Rectal smooth muscle tissue (tissue), 1 donor: ENCODE data around the gene DLG2.

Experiments used
- H3K27ac ChIP-seq: one replicate; pipeline ENCODE4 v1.7.0; 2013; ENCODE audit warnings: low read depth, low read length, inconsistent platforms
- H3K27me3 ChIP-seq: one replicate; pipeline ENCODE4 v1.7.0; 2013; ENCODE audit warnings: low read length; ENCODE audit not compliant: control insufficient read depth, insufficient read depth
- H3K36me3 ChIP-seq: one replicate; pipeline ENCODE4 v1.7.0; 2013; ENCODE audit warnings: low read length; ENCODE audit not compliant: control insufficient read depth, insufficient read depth
- H3K4me1 ChIP-seq: one replicate; pipeline ENCODE4 v1.7.0; 2013; ENCODE audit warnings: low read length; ENCODE audit not compliant: control insufficient read depth, insufficient read depth
- H3K4me3 ChIP-seq: one replicate; pipeline ENCODE4 v1.7.0; 2013; ENCODE audit warnings: low read length
- H3K9ac ChIP-seq: one replicate; pipeline ENCODE4 v1.7.0; 2013; ENCODE audit warnings: low read length

DLG2 gene

DNA sequence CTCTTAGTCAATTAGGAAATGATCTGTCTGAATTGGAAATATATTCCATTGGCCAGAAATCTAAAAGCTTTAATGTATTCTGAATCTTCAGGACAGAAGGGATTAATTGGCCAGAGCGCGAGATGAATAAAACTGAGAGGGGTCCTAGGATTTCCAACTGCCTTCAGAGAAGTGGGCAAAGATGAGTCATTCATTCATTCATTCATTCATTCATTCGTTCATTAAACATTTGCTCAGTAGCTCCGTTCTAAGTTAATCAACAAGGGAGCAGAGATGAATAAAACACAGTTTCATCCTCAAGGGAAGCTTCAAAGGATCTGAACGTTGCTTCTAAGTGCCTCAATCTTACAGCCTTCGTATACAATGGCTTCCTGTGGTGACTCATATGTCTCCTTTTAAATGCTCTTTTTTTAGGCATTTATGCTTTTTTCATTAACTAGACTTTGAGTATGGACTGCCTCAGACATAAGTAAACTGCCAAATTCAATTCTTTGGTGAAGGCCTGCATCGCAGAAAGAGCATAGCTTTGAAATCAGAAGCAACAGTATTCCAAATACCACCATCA, 1803.6 kb downstream of the DLG2 start:
- Histone ChIP-seq H3K4me3 (no peak overlapping the region), H3K36me3 (no peaks in the 10 kb centered on the region), H3K27me3 (no peaks in the 10 kb centered on the region), H3K4me1 (no peaks in the 10 kb centered on the region), H3K9ac (no peak overlapping the region), H3K27ac (no peak overlapping the region)

- Histone ChIP-seq H3K4me1 (no peaks in the 10 kb centered on the region), H3K4me3 (no peak overlapping the region), H3K9ac (no peak overlapping the region), H3K36me3 (no peaks in the 10 kb centered on the region), H3K27ac (no peak overlapping the region), H3K27me3 (no peaks in the 10 kb centered on the region)
Measured at GRCh38 chr11:83819931-83820549, 1807.1 kb downstream of the DLG2 start.

DNA sequence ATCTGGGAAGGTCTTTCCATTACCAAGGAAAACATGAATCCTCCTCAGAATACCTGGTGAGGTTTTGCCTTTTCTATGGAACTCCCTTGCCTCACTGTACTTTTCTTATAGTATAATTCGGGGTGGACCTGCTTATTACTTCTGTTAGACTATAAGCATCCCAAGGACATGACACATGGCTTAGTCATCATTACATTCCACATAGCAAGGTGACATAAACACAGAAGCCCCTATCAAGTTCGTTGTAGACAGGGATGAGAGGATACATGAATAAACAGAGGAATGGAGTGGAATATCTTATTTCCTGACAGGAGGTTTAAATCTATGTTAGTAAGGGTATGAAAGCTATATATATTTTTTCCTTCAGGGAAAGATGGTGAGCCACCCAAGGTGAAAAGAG, 1808.8 kb downstream of the DLG2 start:
- H3K9ac ChIP-seq = no peak overlapping the region
- no peak overlapping the region for H3K4me3 ChIP-seq
- no peaks in the 10 kb centered on the region for H3K27me3 ChIP-seq
- no peak overlapping the region for H3K27ac ChIP-seq
- H3K4me1 ChIP-seq = no peaks in the 10 kb centered on the region
- H3K36me3 ChIP-seq = no peaks in the 10 kb centered on the region

- no peaks in the 10 kb centered on the region for H3K27me3 ChIP-seq
- no peaks in the 10 kb centered on the region for H3K4me1 ChIP-seq
- H3K27ac ChIP-seq = no peak overlapping the region
- no peak overlapping the region for H3K4me3 ChIP-seq
- H3K9ac ChIP-seq = no peak overlapping the region
- H3K36me3 ChIP-seq = no peaks in the 10 kb centered on the region
Measured at GRCh38 chr11:83816572-83817187, 1810.5 kb downstream of the DLG2 start.

- no peaks in the 10 kb centered on the region for H3K4me1 ChIP-seq
- no peak overlapping the region for H3K9ac ChIP-seq
- H3K4me3 ChIP-seq = no peak overlapping the region
- H3K36me3 ChIP-seq = no peaks in the 10 kb centered on the region
- H3K27ac ChIP-seq = no peak overlapping the region
- H3K27me3 ChIP-seq = no peaks in the 10 kb centered on the region
Measured at GRCh38 chr11:83815736-83816135, 1811.4 kb downstream of the DLG2 start.

DNA sequence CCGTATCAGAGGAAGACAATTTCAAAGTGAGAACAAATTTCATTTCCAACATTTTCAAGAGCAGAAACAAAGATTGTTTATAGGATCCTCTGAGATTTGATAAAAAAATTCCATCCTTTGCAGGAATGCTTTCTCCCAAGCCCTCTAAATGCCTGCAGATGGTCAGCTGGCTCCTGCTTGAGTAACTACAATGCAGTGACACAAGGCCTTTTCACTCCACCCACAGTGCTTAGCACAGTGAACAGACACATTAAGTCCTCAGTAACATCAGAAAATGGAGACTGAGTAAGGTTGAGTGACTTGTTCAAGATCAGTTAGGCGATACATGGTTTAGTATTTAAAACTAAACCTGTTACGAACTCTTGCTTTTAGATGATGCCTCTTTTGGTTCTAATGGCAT, 1813.8 kb downstream of the DLG2 start:
- Histone ChIP-seq H3K4me3 (no peak overlapping the region), H3K4me1 (peaks cover 5% of the 10 kb centered on the region), H3K27me3 (no peaks in the 10 kb centered on the region), H3K27ac (no peak overlapping the region), H3K36me3 (no peaks in the 10 kb centered on the region), H3K9ac (no peak overlapping the region)

GRCh38 chr11:83809274-83809673, 1817.9 kb downstream of the DLG2 start:
- Histone ChIP-seq H3K27ac (no peak overlapping the region), H3K9ac (no peak overlapping the region), H3K4me1 (peaks cover 10% of the 10 kb centered on the region), H3K36me3 (no peaks in the 10 kb centered on the region), H3K4me3 (no peak overlapping the region), H3K27me3 (no peaks in the 10 kb centered on the region)

DNA sequence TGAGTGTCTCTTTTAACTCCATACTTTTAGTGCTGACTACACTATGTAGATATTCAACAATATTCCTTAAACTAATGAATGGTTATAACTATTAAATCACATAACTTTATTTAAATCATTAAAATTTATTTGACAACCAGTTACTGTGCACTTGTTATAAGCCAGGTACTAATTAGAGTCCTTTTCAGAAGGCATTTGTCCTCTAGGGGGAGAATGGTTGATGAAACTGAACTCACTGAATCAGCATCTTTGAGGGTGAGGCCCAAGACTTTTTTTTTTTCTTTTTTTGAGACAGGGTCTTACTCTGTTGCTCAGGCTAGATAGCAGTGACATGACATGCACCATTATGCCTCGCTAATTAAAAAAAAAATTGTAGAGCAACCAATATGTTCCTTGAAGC, 1825.3 kb downstream of the DLG2 start:
- Histone ChIP-seq H3K36me3 (no peaks in the 10 kb centered on the region), H3K9ac (no peak overlapping the region), H3K27me3 (no peaks in the 10 kb centered on the region), H3K4me1 (no peaks in the 10 kb centered on the region), H3K27ac (no peak overlapping the region), H3K4me3 (no peak overlapping the region)

DNA sequence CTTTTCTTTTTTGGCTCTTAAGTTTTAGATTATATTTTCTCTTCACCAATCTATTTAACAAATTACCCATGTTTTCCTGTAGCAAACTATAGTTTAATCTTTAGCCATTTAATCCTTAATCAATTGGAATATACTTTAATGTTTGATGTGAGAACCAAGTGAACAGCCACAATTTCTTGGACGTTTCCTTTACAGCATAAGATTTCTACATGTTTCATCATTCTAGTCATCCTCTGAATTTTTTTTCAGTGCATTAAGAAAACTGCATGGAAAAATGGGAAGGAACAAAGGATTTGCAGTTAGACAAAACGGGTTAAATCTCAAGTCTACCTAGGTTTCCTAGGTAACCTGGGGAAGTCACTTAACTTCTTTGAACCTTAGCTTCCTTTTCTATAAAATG, 1833.8 kb downstream of the DLG2 start:
- Histone ChIP-seq H3K27me3 (no peaks in the 10 kb centered on the region), H3K27ac (no peak overlapping the region), H3K9ac (no peak overlapping the region)

GRCh38 chr11:83791557-83791956, 1835.6 kb downstream of the DLG2 start:
- Histone ChIP-seq H3K27me3 (no peaks in the 10 kb centered on the region), H3K4me3 (no peak overlapping the region)

More for the DNA sequence above, 1833.8 kb downstream of the DLG2 start:
- Histone ChIP-seq H3K4me1 (no peaks in the 10 kb centered on the region), H3K4me3 (no peak overlapping the region), H3K36me3 (no peaks in the 10 kb centered on the region)

DNA sequence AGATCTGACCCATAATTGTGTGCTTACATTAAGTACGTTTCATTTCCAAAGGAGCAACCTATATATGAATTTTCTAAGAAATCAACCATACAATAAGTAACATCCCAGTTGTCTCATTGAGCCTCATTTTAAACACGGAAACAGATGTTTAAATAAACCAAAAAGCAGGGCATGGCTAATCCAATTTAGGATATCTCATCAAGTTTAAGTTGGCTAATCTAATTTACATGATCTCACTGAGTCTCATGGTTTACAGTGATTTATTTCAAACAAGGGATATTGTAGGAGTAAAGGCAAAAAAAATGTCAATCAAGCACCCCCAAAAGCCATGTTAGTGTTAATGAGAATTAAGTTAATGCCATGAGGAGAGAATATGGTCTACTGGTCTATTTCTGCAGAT, 1841.2 kb downstream of the DLG2 start:
- Histone ChIP-seq H3K4me1 (no peaks in the 10 kb centered on the region), H3K36me3 (no peaks in the 10 kb centered on the region), H3K27me3 (no peaks in the 10 kb centered on the region), H3K9ac (no peak overlapping the region), H3K4me3 (no peak overlapping the region), H3K27ac (no peak overlapping the region)

More at GRCh38 chr11:83791557-83791956, 1835.6 kb downstream of the DLG2 start:
- H3K27ac ChIP-seq = no peak overlapping the region
- no peaks in the 10 kb centered on the region for H3K4me1 ChIP-seq
- H3K36me3 ChIP-seq = no peaks in the 10 kb centered on the region
- no peak overlapping the region for H3K9ac ChIP-seq

DNA sequence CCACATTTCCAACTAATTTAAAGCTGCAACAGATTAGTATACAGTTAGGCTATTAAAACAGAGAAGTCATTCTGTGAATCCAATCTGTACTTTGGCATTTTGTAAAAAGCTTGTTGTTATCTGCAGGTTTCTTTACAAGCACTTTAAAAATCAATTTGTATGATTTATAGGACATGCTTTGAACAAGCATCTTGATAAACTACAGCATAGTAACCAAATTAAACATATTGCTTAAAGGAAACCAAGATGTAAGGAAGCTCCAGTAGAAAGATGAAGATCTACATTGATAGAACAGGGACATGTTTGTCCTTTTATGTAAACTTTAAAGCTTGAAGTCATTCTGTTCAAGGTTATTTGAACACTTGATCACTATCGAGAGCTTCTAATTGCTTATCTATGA, 1842.7 kb downstream of the DLG2 start:
- Histone ChIP-seq H3K27ac (no peak overlapping the region), H3K9ac (no peak overlapping the region), H3K36me3 (no peaks in the 10 kb centered on the region), H3K27me3 (no peaks in the 10 kb centered on the region), H3K4me1 (no peaks in the 10 kb centered on the region), H3K4me3 (no peak overlapping the region)

GRCh38 chr11:83782329-83782728, 1844.8 kb downstream of the DLG2 start:
- Histone ChIP-seq H3K36me3 (no peaks in the 10 kb centered on the region), H3K27me3 (no peaks in the 10 kb centered on the region), H3K27ac (no peak overlapping the region), H3K9ac (no peak overlapping the region), H3K4me3 (no peak overlapping the region), H3K4me1 (no peaks in the 10 kb centered on the region)
